IPS-18c (cell line): ENCODE data around the gene BRD1.
"Not testable (repeated sequence)": the region's sequence is repeated elsewhere in the genome, so short reads cannot be mapped to it uniquely, and the experiment has no call there.

Experiments used
- H3K4me3 ChIP-seq: 2 replicates; pipeline ENCODE4 v1.7.0; 2013; ENCODE audit warnings: low read depth, mild to moderate bottlenecking, low read length, moderate library complexity; ENCODE audit not compliant: insufficient read depth
- H3K9me3 ChIP-seq: one replicate; pipeline ENCODE4 v1.6.1; 2013; ENCODE audit warnings: mild to moderate bottlenecking, low read length, moderate library complexity; ENCODE audit not compliant: control insufficient read depth, insufficient read depth

The BRD1 gene

GRCh38 chr22:49769691-49770546 lies 57.8 kb downstream of the BRD1 start:
- no peak overlapping the region for H3K4me3 ChIP-seq
- H3K9me3 ChIP-seq: peaks cover 2% of the 10 kb centered on the region

GRCh38 chr22:49768951-49769690 lies 58.6 kb downstream of the BRD1 start:
- no peak overlapping the region; the same call in 1 of the 2 replicates for H3K4me3 ChIP-seq
- H3K9me3 ChIP-seq: peaks cover 2% of the 10 kb centered on the region

DNA sequence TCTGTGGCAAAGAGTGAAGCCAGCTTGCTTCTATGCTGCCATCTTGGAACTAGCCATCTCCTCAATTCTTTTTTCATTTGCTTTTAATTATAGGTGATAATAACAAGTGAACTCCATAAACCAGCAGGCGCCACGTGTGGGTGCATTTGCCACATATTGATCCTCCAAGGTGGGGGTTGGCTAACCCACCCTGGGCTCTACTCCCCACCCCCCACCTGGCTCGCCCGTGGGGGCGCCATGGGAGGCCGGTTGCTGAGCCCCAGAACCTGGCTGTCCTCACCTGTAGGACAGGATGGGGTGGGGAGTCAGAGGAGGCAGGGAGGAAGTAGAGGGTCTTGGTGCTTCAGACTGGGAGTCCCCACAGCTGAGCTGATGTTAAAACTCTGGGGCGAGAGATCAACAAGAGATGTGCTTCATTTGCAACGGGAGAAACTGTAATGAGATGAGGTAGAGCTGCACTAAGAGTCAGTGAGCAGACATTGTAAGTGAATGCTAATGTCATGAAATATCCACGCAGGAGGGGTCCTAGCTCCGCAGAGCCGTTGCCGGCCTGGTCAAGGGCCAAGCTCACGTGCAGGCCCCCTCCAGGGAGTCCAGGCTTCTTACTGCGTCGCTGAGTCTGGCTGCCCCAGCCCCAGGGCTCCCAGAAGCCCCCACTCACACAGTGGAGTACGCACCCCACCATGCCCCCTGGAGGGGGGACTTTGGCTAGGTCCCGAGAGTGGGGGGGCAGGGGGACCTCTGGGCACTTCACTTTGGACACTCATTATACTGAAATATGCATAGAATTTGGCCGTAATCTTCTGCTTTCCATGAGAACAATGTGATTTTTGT lies 59.4 kb downstream of the BRD1 start:
- H3K9me3 ChIP-seq: peaks cover 2% of the 10 kb centered on the region
- H3K4me3 ChIP-seq: no peak overlapping the region

DNA sequence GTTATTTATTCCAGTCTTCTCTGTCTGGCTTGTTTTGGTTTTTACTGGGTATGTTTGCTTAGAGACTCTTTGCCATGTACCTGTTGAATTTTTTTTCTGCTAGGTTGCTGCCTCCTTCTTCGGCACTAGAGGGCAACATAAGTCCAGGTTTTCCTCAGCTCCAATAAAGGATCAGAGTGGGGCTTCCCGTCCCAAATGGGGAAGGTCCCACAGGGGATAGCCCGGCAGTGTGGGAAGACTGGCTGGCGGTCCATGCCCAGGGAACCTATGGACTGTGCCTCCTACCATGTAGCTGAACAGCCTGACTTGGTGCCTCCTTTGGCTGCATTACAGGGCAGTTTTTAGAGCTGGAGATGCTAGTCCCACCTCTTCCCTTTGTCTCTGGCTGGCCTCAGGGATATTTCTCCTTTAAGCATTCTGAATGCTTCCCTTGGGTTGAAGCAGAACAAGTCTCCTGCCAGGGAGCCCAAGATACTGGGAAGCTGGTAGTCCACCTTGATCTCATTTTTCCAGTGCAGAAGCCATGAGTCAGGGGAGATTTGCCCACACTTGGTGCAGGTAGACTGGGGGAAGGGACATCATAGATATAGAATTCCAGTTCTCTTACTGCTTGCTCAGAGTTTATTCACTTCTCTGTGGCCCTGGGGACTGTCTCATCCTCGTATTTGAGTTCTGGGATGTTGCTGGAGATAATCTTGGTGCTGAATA lies 60.2 kb downstream of the BRD1 start:
- no peak overlapping the region for H3K4me3 ChIP-seq
- peaks cover 2% of the 10 kb centered on the region for H3K9me3 ChIP-seq

- Histone ChIP-seq H3K4me3 (no peak overlapping the region), H3K9me3 (peaks cover 2% of the 10 kb centered on the region)
These were observed 61.7 kb downstream of the BRD1 start for GRCh38 chr22:49765951-49766350.

DNA sequence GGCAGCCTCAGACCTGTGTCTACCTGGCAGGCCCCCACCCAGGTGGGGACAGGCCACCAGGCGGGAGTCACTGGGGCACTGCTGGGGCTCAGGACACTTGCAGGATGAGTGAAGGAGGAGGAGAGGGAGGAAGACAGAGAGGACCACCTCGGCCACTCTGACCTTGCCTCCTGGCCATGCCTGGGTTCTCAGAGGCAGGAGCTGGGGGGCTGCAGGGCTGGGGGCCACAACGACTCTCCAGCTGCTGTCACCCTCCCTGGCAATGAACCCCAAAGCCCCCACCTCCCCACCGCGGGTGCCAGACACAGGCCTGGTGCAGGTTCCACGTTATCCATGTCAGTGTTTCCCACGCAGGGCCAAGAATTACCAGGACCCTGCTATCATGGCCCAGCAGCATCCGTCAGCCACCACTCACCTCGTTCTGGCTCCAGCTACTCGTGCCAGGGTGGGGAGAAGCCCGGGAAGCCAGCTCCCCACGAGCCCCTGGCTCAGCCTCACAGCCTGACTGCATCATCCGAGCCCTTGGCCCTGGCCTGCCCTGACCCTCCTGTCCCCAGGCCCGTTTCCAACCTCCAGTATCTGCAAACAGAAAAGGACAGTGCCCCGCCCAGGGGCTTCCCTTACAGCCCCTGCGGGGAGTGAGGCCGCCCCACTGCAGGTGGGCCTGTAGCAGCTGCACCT lies 62.4 kb downstream of the BRD1 start:
- Histone ChIP-seq H3K4me3 (no peak overlapping the region), H3K9me3 (peaks cover 2% of the 10 kb centered on the region)

GRCh38 chr22:49764127-49764581 lies 63.5 kb downstream of the BRD1 start:
- H3K4me3 ChIP-seq: no peak overlapping the region

GRCh38 chr22:49763696-49764095 lies 64.0 kb downstream of the BRD1 start:
- peaks cover 2% of the 10 kb centered on the region for H3K9me3 ChIP-seq
- H3K4me3 ChIP-seq: no peak overlapping the region; the same call in 1 of the 2 replicates

More at GRCh38 chr22:49764127-49764581, 63.5 kb downstream of the BRD1 start:
- H3K9me3 ChIP-seq: peaks cover 2% of the 10 kb centered on the region

DNA sequence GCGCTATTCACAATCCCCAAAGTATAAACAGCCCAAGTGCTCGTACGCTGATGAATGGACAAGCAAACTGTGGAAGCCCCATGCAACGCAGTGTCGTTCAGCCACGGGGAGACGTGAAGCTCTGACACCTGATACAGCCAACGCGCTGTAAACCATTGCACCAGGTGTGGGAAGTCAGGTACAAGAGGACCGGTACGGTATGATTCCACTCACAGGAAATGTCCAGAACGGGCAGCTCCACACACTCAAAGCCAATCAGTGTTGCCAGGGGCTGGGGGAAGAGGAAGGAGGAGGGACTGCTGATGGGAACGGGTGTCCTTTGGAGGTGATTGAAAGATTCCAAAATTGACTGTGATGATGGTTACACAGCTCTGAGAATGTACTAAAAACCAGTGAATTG lies 64.5 kb downstream of the BRD1 start:
- Histone ChIP-seq H3K4me3 (no peak overlapping the region), H3K9me3 (peaks cover 2% of the 10 kb centered on the region)

DNA sequence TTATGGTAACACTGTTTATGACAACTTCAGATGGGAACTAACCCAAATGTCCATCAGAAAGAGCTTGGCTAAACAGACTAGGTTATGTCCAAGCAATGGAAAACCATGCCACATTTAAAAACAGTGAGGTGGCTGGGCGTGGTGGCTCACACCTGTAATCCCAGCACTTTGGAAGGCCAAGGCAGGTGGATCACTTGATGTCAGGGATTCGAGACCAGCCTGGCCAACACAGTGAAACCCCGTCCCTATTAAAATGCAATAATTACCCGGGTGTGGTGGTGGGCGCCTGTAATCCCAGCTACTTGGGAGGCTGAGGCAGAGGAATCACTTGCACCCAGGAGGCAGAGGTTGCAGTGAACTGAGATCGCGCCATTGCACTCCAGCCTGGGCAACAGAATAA lies 65.1 kb downstream of the BRD1 start:
- H3K4me3 ChIP-seq: not testable (repeated sequence)

DNA sequence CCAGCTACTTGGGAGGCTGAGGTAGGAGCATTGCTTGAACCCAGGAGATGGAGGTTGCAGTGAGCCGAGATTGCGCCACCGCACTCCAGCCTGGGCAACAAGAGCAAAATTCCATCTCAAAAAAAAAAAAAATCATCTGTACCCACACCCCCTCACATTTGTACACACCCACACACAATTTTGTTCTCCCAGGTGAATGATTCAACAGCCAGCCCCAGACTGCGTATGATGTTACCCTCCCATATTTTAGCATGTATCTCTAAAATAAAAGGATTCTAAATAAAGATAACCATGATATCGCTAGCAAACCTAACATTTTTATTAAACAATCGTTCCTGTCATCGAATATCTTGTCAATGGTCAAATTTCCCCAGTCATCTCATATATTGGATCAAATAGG lies 65.8 kb downstream of the BRD1 start:
- Histone ChIP-seq H3K9me3 (no peaks in the 10 kb centered on the region), H3K4me3 (no peak overlapping the region)

More for the DNA sequence above, 65.1 kb downstream of the BRD1 start:
- H3K9me3 ChIP-seq: not testable (repeated sequence)

DNA sequence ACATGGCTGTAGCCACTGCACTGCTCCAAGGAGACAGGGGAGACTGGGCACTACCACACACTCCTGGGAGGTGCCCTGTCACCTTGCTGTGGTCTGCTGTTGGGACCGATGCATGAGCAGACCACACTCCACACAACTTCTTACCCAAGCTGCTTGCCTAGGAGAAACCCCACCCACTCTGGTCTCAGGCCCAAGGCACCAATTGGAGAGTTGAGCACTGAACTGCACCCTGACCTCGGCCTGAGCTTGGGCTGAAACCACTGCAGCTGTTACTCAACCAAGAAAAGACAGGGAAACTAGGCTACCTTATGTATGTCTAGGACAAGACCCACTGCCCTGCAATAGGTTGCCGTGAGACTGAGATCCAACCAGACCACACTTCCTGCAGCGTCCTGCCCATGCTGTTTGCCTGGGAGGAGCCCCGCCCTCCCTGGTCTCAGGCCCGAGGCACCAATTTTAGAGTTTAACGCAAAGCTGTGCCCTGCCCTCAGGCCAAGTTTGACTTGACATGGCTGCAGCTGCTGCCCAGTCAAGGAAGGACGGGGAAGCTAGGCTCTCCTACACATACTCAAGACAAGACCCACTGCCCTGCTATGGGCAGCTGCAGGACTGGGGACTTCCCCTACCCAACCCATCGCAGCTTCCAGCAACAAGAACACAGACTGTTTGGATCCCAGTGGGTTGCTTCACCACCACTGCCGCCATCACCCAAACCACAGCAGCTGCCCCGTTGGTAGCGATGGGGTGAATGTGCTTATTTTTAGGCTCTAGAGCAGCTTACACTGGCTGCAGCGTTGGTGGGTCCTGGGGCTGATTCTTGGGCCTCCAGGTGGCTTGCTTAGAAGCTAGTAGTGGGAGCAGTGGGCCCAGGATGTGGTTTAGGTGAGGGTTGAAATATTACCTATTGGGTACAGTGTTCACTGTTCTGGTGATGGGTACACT lies 66.8 kb downstream of the BRD1 start:
- H3K9me3 ChIP-seq: no peaks in the 10 kb centered on the region
- no peak overlapping the region for H3K4me3 ChIP-seq

DNA sequence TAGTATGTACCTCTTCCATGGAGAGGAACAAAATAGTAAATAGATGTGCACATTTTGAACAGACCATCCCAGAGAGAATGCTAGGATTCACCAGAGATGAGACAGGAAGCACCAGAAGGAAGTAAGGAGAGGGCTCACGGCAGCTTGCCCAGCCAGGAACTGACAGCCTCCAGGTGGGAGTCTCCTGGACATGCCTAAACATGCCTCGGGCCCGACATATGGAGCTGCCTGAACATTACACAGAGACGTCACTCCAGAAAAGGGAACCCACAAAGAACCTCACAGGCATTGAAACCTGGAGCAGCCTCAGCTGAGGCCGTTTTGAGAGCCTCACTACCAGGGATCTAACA lies 67.4 kb downstream of the BRD1 start:
- Histone ChIP-seq H3K4me3 (no peak overlapping the region), H3K9me3 (no peaks in the 10 kb centered on the region)

GRCh38 chr22:49756676-49757075 lies 71.0 kb downstream of the BRD1 start:
- Histone ChIP-seq H3K4me3 (no peak overlapping the region), H3K9me3 (no peaks in the 10 kb centered on the region)

DNA sequence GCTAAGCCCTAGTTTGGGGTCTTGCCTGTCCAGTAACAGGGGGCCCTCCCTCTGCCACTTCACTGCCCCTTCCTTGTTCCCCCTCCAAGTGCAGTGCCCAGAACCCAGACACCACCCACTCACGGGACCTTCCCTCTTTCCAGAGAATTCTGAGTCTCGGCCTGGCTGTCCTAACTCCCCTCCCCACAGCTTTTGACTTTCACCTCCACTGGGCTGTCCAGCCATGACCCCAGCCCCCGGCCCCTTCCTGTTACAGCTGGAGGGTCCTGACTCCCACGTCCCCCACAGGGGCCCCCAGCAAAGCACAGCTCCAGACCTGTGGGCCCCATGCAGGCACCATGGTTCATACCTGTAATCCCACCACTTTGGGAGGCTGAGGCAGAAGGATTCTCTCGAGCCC lies 71.5 kb downstream of the BRD1 start:
- H3K9me3 ChIP-seq: no peaks in the 10 kb centered on the region

GRCh38 chr22:49755631-49756001 lies 72.1 kb downstream of the BRD1 start:
- Histone ChIP-seq H3K4me3 (no peak overlapping the region), H3K9me3 (no peaks in the 10 kb centered on the region)

More for the DNA sequence above, 71.5 kb downstream of the BRD1 start:
- no peak overlapping the region for H3K4me3 ChIP-seq
